Measurements from ENCODE around the gene CIB1. TPM values are rescaled to one million over a fixed set of nuclear protein-coding genes. Genes with fewer than 3 reads are reported as not detected.

The CIB1 gene
- total RNA-seq, 1 donor from 2014 or later = 45.6 TPM

DNA sequence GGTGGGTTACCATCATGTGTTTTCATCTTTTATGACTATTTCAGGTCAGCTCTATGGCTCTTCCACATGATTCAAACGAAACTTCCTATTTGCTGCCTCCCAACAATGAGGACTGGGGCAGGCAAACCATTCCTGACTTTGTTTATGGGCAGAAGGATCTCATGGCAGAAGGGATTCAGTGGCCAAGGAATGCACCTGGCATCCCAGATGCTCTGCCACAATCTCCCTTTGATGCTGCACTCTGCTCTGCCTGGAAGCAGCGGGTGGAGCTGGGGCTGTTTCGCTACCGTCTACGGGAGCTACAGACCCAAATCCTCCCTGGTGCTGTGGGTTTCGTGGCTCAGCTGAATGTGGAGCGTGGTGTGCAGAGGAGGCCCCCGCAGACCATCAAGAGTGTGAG is 7.1 kb upstream of the CIB1 start:
- DNase-seq (ENCODE audit: low read depth) = no peak

DNA sequence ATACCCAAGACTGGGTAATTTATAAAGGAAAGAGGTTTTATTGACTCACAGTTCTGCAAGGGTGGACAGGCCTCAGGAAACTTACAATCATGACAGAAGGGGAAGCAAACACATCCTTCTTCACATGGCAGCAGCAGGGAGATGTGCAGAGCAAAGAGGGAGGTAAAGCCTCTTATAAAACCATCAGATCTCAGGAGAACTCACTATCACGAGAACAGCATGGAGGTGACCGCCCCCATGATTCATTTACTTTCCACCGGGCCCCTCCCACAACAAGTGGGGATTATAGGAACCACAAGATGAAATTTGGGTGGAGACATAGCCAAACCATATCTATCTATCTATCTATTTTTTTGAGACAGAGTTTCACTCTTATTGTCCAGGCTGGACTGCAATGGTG is 5.6 kb upstream of the CIB1 start:
- no peak for DNase-seq (ENCODE audit: low read depth)

DNA sequence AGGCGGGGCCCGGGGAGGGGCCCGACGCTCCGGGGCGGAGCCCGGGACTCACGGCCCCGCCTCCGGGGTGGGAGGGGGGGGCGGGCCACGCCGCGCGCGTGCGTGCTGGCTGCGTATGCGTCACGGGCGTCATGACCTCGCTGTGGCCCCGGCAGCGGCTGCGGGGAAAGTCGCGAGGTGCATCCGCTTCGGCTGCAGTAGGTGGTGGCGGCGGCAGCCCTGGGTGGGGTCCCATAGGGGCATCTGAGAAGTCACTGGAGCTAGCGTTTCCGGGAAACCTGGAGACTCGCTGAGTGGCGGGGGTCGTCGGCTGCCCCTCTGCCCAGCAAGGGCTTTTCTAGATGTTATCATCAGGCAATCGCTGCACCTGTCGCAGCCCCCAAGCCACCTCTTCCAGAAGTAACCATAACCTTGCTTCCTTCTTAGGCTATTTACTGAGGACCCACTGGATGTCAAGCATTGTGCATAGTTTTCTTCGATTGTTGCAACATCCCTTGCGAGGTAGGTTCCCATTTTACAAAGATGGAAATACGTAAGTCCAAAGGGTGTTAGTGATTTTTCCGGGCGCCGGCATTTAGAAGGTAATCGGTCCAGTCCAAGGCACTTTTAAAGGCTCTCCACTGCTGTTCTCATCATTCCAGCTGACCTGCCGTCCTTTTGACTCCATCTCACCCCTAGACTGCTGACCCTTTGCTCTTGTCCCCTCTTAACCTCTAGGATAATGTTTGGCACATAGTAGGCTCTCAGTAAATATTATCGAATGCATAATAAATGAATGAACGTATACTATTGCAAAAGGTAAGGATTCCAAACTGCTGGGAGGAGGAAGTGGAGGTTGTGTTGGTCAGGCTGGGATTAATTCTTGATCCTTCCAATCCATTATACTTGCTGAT is 601 bp upstream of the CIB1 start, which contains the start of gene GDPGP1:
GDPGP1 (plus strand) TSS at position 114 of the 893 bp plus-strand sequence. CDS start 6,700 bp downstream, outside the sequence.
- peak; percentile 28 for DNase-seq (ENCODE audit: low read depth)

DNA sequence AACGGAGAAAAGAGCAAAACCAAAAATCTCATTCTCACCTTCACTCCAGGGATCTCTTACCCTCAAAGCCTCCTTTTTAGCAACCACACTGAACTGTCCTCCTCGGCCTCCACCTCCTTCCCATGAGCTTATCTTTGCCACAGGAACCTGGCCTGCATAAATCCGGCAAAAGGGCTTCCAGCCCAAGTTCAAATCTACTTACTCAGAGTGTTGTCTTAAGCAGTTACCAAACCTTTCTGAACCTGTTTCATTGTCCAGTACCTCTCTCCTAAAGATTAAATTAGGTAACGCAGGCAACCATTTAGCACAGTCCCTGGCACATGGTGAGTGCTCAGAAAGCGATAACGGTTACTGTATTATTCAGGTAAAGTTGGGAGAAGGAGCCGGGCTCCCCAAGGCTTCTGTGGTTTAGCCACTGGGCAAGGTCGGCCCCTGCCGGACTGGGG is 777 bp downstream of the CIB1 start:
- DNase-seq (ENCODE audit: low read depth) = peak; percentile 64

- DNase-seq (ENCODE audit: low read depth) = peak; percentile 68
These were observed 1.5 kb downstream of the CIB1 start for GRCh38 chr15:90232196-90232595.

GRCh38 chr15:90231028-90232017 is 2.4 kb downstream of the CIB1 start:
- peak; percentile 29 for DNase-seq (ENCODE audit: low read depth)

GRCh38 chr15:90230610-90231009 is 3.1 kb downstream of the CIB1 start:
- DNase-seq (ENCODE audit: low read depth) = no peak

DNA sequence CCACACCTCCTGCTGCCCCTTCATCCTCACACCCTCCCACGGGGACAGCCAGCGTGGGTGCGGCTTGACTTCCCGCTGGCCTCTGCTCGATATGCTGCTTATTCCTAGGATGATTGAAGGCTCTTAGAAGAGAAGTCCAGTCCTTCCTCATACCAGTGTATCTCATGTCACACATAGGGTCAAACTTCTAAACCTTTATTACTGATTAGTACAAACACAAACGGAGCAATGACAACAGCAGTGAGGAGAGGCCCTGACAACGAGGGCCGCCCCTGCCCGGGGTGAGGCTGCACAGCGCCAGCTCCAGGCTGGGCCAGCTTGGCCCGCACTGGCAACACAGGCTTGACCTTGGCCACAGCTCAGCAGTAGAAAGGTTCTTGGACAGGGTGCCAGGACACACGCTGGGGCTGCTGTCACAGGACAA is 3.7 kb downstream of the CIB1 start:
- peak; percentile 47 for DNase-seq (ENCODE audit: low read depth)

DNA sequence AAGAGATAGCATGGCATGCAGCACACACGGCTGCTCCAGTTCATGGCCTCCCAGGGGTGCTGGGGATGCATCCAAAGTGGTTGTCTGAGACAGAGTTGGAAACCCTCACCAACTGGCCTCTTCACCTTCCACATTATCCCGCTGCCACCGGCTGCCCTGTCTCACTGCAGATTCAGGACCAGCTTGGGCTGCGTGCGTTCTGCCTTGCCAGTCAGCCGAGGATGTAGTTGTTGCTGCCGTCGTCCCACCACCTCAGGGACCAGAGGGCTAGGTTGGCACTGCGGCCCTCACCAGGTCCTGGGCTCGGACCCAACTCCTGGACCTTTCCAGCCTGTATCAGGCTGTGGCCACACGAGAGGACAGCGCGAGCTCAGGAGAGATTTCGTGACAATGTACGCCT is 4.8 kb downstream of the CIB1 start:
- DNase-seq (ENCODE audit: low read depth) = no peak

DNA sequence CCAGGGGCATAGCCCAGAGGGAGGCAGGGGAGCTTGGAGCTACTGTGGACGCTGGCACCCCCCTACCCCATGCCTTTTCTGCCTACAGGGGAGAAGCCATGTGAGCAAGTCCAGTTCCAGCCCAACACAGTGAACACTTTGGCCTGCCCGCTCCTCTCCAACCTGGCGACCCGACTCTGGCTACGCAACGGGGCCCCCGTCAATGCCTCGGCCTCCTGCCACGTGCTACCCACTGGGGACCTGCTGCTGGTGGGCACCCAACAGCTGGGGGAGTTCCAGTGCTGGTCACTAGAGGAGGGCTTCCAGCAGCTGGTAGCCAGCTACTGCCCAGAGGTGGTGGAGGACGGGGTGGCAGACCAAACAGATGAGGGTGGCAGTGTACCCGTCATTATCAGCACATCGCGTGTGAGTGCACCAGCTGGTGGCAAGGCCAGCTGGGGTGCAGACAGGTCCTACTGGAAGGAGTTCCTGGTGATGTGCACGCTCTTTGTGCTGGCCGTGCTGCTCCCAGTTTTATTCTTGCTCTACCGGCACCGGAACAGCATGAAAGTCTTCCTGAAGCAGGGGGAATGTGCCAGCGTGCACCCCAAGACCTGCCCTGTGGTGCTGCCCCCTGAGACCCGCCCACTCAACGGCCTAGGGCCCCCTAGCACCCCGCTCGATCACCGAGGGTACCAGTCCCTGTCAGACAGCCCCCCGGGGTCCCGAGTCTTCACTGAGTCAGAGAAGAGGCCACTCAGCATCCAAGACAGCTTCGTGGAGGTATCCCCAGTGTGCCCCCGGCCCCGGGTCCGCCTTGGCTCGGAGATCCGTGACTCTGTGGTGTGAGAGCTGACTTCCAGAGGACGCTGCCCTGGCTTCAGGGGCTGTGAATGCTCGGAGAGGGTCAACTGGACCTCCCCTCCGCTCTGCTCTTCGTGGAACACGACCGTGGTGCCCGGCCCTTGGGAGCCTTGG is 5.6 kb downstream of the CIB1 start:
- no peak for DNase-seq (ENCODE audit: low read depth)

- DNase-seq (ENCODE audit: low read depth) = no peak
These were observed 6.4 kb downstream of the CIB1 start for GRCh38 chr15:90227336-90227735.

GRCh38 chr15:90225504-90226234 is 8.1 kb downstream of the CIB1 start:
- no peak for DNase-seq (ENCODE audit: low read depth)

DNA sequence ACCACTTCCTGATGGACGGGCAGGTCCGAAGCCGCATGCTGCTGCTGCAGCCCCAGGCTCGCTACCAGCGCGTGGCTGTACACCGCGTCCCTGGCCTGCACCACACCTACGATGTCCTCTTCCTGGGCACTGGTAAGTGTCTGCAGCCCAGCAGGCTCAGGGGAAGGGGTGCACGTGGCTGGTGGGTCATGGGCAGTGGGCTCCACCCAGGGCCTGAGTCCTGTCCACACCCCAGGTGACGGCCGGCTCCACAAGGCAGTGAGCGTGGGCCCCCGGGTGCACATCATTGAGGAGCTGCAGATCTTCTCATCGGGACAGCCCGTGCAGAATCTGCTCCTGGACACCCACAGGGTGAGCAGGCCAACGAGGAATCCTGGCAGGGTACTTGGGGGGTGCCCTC is 8.7 kb downstream of the CIB1 start:
- no peak for DNase-seq (ENCODE audit: low read depth)

DNA sequence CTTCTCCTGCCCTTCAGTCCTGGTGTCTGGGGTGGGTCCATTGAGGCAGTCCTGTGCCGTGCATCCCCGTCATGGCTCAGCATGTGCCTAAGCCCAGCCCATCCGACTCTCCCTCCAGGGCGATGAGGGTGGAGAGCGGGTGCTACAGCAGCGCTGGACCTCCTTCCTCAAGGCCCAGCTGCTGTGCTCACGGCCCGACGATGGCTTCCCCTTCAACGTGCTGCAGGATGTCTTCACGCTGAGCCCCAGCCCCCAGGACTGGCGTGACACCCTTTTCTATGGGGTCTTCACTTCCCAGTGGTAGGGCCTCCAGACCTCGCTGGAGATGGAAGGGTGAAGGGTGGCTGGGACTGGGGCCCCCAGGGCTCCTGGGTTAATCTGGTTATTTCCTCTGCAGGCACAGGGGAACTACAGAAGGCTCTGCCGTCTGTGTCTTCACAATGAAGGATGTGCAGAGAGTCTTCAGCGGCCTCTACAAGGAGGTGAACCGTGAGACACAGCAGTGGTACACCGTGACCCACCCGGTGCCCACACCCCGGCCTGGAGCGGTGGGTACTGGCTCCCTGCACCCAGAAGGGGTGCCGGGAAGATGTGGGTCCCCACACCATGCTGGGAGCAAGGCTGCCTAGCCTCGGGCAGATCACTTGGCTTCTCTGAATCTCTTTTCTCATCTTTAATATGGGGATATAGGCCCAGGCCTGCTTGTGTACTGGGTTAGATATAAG is 10.1 kb downstream of the CIB1 start:
- no peak for DNase-seq (ENCODE audit: low read depth)

- no peak for DNase-seq (ENCODE audit: low read depth)
These were observed 11.2 kb downstream of the CIB1 start for GRCh38 chr15:90222547-90222946.

DNA sequence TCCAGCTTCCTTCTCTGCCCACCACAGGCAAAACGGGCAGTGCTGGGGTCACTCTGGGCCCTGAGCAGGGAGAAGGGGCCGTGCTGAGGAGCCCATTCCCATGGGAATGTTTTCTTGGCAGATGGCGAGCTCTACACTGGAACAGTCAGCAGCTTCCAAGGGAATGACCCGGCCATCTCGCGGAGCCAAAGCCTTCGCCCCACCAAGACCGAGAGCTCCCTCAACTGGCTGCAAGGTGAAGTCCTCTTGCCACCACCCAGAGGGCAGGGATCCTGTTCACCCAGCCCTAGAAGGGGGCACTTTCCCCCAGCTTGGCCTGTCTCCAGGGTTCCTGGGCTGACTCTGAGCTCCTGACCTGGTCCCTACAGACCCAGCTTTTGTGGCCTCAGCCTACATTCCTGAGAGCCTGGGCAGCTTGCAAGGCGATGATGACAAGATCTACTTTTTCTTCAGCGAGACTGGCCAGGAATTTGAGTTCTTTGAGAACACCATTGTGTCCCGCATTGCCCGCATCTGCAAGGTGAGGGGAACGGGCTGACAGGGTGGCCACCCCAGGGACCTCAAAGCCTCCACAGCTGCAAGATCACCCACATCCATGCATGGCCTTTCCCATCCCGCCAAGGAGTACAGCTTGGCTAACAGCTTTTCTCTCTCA is 12.4 kb downstream of the CIB1 start:
- peak; percentile 62 for DNase-seq (ENCODE audit: low read depth)

- DNase-seq (ENCODE audit: low read depth) = no peak
These were observed 14.2 kb downstream of the CIB1 start for GRCh38 chr15:90219421-90220141.

DNA sequence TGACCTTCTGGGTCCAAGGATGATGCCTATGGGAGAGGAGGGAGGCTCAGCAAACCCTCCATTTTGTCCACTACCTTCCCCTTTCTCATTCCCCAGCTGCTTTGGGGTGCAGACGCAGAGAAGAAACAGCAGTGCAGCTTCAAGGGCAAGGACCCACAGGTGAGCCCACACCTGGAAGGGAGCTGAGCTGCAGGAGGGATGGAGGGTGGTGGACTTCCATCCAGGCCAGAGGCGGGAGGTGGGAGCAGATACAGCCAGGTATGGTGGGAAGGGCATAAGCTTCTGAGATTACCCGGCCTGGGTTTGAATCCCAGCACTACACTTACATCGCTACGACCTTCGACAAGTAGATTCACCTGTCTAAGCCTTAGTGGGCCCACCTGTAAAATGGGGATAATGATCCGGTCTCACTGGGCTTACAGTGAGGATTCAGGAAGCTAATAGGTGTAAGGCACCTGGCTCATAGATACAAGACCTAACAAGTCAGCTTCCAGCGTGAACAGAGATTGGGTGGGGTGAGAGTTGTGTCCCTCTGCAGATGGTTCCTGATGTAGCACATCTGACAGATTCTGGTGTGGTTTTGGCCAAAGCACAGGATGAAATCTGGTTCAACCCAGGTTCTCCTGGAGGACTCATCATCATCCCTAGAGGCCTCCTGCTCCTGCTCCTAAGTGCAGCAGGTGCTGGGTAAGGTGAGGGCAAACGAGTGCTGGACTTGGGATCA is 15.9 kb downstream of the CIB1 start:
- DNase-seq (ENCODE audit: low read depth) = no peak
